SJSA1 (cell line): ENCODE measurements around the gene SPAG6. TPM values are rescaled to one million over a fixed set of nuclear protein-coding genes. Genes with fewer than 3 reads are reported as not detected.

Source experiments
- DNase-seq, 2 experiments: peaks; one replicate each; pipeline ENCODE4 v3.0.0-alpha.2; 2015 to 2020; ENCODE audit warnings: low spot score in 2 of 2, low read depth in 1 of 2
- H3K27ac ChIP-seq: fragments of 250-450 bp; sonication (Bioruptor Pico); 2 replicates; pipeline ENCODE4 v1.5.1; 2020; ENCODE audit warnings: mild to moderate bottlenecking, moderate library complexity
- H3K27me3 ChIP-seq: fragments of 250-450 bp; sonication (Bioruptor Pico); replicated peaks from 2 replicates; pipeline ENCODE4 v1.5.1; 2020; ENCODE audit warnings: mild to moderate bottlenecking, moderate library complexity
- H3K36me3 ChIP-seq: fragments of 250-450 bp; sonication (Bioruptor Pico); 2 replicates; pipeline ENCODE4 v1.5.1; 2020; ENCODE audit warnings: mild to moderate bottlenecking
- H3K4me1 ChIP-seq: fragments of 250-450 bp; sonication (Bioruptor Pico); replicated peaks from 2 replicates; pipeline ENCODE4 v1.6.1; 2021; ENCODE audit warnings: mild to moderate bottlenecking
- H3K4me3 ChIP-seq: fragments of 250-450 bp; sonication (Bioruptor Pico); 2 replicates; pipeline ENCODE4 v1.5.1; 2020; ENCODE audit warnings: mild to moderate bottlenecking
- H3K9me3 ChIP-seq: fragments of 250-450 bp; sonication (Bioruptor Pico); replicated peaks from 2 replicates; pipeline ENCODE4 v1.5.1; 2020; ENCODE audit warnings: mild to moderate bottlenecking
- total RNA-seq: library from RNA; depleted of rRNA; stranded (reverse); fragments of >200 nt; shearing (Covaris generic); gene quantifications from 2 replicates; pipeline ENCODE4 v1.2.3, GENCODE V29; 2014

SPAG6 gene
- total RNA-seq, 1 experiment from 2014 or later: not detected

DNA sequence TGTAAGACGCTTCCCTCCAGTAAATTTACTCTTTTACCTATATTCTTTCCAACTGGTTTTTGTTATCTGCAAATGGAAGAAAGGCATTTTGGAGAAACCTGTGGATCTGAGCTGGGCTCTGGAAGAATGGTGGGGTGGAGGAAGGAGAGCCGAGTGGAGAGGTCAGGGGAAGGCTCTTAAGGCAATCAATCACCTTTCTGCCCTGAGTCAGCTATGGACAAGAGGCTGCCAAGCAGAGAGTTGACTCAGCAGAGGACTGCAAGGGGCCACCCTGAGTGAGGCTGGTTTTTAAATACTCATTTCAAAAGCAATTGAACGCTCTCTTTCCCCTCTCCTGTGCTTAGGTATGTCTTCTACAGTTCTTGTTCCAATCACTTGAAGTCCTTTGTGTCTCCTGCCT lies 81.8 kb downstream of the SPAG6 start:
- Histone ChIP-seq H3K9me3 (no peaks in the 10 kb centered on the region), H3K27me3 (no peaks in the 10 kb centered on the region), H3K4me3 (no peak overlapping the region), H3K27ac (no peak overlapping the region), H3K36me3 (no peaks in the 10 kb centered on the region), H3K4me1 (peaks cover 38% of the 10 kb centered on the region)
- DNase-seq: peak in 1 of 2 experiments; percentile 27

DNA sequence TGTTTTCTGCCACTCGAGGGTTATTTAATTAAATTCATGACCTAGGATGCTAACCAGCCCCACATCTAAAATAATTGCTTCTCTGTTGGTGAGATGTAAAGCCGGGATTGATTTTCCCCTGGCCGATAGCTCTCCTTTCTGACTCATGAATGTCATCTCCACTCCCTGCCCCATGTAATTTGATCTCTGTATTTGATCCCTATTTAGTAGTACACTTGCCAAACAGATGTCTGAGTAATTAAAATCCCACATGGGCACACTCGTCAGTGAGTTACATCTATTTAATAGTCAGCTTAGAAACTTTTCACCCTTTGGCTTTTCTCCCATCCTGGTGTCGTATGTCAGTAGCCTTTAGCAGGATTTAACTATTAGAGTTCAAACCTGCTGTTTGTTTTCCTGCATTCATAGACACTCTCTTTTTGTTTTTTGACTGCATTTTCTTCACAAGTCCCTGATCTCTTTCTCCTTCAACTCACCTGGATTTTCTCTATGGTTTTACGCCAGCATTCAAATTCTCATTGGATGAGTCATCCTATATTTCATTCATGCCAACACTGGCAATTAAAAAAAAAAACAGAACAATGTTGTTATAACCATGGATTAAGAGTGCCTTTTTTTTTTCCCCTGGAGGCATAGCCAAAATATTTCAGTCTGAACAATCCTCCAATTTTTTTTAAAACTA lies 82.7 kb downstream of the SPAG6 start:
- Histone ChIP-seq H3K4me1 (peaks cover 38% of the 10 kb centered on the region), H3K9me3 (no peaks in the 10 kb centered on the region), H3K27ac (no peak overlapping the region), H3K36me3 (no peaks in the 10 kb centered on the region), H3K4me3 (no peak overlapping the region), H3K27me3 (no peaks in the 10 kb centered on the region)
- DNase-seq: peak in 1 of 2 experiments; percentile 47

DNA sequence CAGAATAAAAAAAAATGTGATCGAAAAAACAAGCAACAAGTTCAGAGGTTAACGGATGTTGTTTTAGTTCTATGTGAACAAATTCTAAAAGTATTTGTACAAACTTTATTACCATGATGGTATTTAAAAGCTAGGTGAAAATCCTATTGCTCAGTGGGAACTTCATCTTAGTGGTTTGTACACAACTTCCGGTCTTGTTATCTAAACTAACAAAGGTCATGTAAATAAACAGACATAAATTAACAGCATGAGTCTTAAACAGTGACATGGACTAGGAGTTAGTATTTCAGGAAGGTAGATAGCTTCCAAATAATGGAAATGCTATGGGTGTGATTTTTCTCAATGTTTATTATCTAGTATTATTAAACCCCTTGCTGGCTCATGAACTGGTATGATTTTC lies 83.8 kb downstream of the SPAG6 start:
- H3K4me3 ChIP-seq: no peak overlapping the region
- peaks cover 45% of the 10 kb centered on the region for H3K4me1 ChIP-seq
- no peaks in the 10 kb centered on the region for H3K9me3 ChIP-seq
- H3K36me3 ChIP-seq: no peaks in the 10 kb centered on the region
- H3K27me3 ChIP-seq: no peaks in the 10 kb centered on the region
- peak overlapping the region; percentile 17; the same call in 1 of the 2 replicates for H3K27ac ChIP-seq
- peak in 1 of 2 experiments; percentile 72 for DNase-seq

DNA sequence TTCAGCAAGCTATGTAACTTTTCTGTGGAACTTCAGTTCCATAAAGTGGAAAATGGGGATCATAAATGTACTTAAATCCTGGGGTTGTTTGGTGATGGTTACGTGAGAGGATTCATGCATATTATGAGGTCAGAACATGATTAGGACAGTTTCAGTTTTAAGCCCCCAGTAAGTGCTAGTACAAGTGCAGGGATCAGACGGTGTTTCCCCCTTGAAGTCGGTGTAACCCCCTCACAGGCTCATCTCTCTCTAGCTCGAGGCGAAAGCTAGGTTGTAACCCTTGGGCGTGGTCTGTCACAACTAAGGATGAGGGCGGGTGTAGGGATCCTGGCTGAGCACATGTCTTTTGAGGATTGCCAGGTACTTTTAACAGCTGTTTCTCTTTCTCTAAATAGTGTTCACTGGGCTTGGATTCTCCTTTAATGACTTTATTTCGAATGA lies 84.7 kb downstream of the SPAG6 start:
- DNase-seq: no peak
- no peaks in the 10 kb centered on the region for H3K27me3 ChIP-seq
- no peaks in the 10 kb centered on the region for H3K36me3 ChIP-seq
- peaks cover 53% of the 10 kb centered on the region for H3K4me1 ChIP-seq
- H3K4me3 ChIP-seq: no peak overlapping the region
- H3K27ac ChIP-seq: no peak overlapping the region
- no peaks in the 10 kb centered on the region for H3K9me3 ChIP-seq

DNA sequence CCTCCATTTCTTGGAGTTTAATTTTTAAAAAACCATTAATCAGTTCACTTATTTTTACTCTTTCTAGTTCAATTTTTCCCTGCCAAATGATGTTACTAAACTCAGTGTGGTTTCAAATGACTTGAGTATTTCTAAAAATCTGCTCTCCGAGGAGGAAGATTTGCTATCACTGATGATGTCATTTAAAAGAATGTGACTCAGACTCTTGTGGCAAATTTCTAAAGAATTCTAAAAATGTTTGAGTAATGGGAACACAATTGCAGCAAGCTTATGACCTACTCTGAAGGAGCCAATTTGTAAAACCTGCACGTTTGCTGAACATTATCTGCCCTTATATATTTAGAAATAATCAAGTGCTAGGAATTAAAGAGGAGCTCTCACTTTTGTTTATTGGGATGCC lies 88.6 kb downstream of the SPAG6 start:
- Histone ChIP-seq H3K27ac (peak overlapping the region; percentile 78), H3K9me3 (no peaks in the 10 kb centered on the region), H3K4me1 (peaks cover 67% of the 10 kb centered on the region), H3K27me3 (no peaks in the 10 kb centered on the region), H3K4me3 (no peak overlapping the region), H3K36me3 (no peaks in the 10 kb centered on the region)
- peak in 1 of 2 experiments; percentile 81 for DNase-seq

DNA sequence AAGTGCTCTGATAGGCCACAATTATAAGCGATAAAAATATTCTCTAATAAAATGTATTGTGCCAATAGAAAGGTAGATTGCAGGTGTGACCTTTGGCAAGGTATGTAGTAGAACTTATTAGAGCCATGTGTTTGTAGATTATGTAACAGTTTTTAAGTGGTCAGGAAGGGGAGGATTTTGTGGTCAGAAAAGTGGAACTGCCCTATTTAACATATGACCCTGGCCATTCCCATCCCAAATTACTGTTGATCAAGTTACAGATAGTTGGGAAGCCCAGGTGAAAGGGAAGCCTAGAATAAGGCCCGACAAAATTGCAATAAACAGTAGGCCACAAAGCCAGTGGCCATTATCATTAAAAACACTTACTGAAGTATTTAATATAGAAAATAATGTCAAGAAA lies 89.2 kb downstream of the SPAG6 start:
- Histone ChIP-seq H3K27ac (peak overlapping the region; percentile 78), H3K4me3 (no peak overlapping the region), H3K9me3 (no peaks in the 10 kb centered on the region), H3K36me3 (no peaks in the 10 kb centered on the region), H3K27me3 (no peaks in the 10 kb centered on the region), H3K4me1 (peaks cover 61% of the 10 kb centered on the region)
- peak in 1 of 2 experiments; percentile 28 for DNase-seq

DNA sequence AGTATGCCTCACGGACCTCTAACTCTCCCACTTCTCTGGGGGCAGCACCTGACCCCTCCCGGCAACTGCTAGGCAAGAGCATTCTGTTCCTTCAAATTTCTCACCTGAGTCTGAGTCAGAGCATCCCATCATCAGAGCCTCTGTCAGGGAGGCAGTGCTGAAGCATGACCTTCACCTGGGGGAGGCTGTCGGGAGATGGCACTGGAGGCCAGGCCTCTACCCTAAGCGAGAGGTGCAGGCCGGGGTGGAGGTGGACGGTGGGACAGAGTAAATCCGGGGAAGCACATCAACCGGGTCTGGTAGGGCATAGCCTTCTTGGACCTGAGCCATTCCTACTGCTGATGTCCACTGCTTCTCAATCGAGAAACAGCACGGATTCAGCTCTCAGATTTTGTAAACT lies 90.4 kb downstream of the SPAG6 start:
- H3K4me3 ChIP-seq: no peak overlapping the region
- H3K27ac ChIP-seq: peak overlapping the region; percentile 78; the same call in 1 of the 2 replicates
- no peaks in the 10 kb centered on the region for H3K9me3 ChIP-seq
- no peaks in the 10 kb centered on the region for H3K27me3 ChIP-seq
- DNase-seq: no peak
- H3K36me3 ChIP-seq: no peaks in the 10 kb centered on the region
- peaks cover 49% of the 10 kb centered on the region for H3K4me1 ChIP-seq

DNA sequence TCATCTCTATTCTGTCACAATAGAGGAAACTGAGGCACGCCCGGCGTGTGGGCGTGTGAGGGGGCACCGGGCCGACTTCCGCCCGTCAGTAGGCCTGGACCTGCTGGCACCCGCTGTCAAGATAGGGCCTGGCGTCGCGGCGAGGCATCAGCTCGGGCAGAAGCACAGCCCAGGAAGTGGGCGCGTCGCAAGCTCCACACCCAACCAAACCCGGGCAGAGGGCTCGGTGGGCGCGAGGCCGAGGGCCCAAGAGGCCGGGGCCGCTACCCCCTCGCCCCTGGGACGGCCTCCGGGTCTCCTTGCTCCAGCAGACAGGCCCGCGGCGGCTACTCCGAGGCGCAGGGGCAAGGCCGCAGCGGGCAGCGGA lies 91.2 kb downstream of the SPAG6 start:
- H3K27ac ChIP-seq: peak overlapping the region; percentile 94
- peaks cover 48% of the 10 kb centered on the region for H3K4me1 ChIP-seq
- no peak for DNase-seq
- H3K36me3 ChIP-seq: no peaks in the 10 kb centered on the region
- H3K27me3 ChIP-seq: no peaks in the 10 kb centered on the region
- H3K9me3 ChIP-seq: no peaks in the 10 kb centered on the region
- H3K4me3 ChIP-seq: peak overlapping the region; percentile 69

DNA sequence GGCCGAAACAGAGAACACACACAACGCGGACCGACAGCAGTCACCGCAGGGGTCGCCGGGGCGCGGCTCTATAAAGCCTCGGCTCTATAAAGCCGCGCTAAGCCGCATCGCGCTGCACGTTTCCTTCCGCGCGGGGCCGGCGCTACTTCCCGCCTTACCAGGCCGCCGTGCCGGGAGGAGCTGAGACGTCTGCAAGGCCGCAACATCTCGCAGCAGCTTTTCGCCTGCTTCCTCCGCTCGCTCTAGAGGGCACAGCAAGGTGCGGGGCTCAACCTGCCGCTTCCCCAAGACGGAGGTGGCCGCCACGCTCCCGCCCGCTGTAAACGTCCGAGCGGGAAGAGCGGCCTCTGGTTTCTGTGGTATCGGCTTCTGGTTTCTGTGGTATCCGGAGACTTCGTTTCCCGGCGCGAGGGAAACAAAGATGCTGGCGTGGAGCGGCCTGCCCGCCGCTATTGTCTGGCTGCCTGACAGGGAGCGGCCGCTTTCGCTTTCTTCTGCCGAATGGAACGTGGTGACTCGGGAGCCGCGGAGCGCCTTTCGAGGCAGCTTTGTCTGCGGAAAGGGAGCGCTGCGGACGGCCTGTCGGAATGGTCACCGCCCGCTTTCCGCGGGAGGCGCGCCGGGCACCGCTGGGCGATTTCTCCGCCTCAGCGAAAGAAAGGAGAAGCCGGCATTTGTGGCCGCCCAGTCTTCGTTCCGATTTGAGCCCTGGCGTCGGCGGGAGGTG lies 91.8 kb downstream of the SPAG6 start:
- Histone ChIP-seq H3K27me3 (no peaks in the 10 kb centered on the region), H3K36me3 (no peaks in the 10 kb centered on the region), H3K4me1 (peaks cover 48% of the 10 kb centered on the region), H3K27ac (peak overlapping the region; percentile 94), H3K4me3 (peak overlapping the region; percentile 69), H3K9me3 (no peaks in the 10 kb centered on the region)
- DNase-seq: peak; percentile 90 to 93

DNA sequence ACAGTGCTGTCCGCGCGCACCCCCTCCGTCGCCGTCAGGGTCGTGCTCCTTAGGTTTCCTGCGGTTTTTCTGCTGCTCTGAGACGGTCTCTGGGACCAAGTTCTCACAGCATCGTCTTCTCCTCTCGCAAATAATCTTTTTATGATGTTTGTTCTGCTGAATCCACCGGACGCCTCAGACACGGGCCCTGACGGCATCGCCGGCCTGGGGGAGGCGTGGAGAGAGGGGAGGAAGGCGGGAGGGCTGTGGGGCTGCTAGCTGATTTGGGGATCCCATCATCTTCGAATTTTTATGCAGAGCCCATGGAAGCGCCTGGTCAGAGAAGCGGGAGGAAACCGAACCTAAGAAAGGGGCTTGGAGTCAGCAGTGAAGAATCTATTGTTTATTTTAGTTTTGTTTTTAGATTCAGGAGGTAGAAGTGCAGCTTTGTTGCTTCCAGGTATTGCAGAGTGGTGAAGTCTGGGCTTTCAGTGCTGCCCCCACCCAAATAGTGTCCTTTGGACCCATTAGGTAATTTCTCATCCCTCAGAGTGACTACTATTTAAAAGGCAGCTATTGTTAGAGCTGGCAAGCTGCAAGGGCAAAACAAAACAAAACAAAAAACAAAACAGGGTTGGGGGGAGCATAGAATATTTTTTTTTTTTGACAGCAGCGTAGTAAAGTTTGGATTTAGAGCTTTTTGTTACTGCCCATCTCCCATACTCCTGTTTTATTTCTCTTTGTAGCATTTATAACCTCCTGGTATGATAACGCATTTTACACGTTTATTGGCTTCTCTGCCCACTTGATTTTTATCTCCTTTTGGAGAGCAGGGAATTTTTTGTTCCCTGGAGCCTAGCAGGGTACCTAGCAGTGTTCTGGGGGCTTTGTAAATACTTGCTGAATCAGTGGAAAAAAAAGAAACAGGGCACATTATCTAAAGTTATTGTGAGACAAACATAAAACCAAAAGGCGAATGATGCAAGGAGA lies 92.6 kb downstream of the SPAG6 start:
- H3K4me3 ChIP-seq: peak overlapping the region; percentile 69
- H3K36me3 ChIP-seq: no peaks in the 10 kb centered on the region
- no peaks in the 10 kb centered on the region for H3K9me3 ChIP-seq
- peak overlapping the region; percentile 94 for H3K27ac ChIP-seq
- H3K4me1 ChIP-seq: peaks cover 48% of the 10 kb centered on the region
- DNase-seq: no peak
- H3K27me3 ChIP-seq: no peaks in the 10 kb centered on the region

DNA sequence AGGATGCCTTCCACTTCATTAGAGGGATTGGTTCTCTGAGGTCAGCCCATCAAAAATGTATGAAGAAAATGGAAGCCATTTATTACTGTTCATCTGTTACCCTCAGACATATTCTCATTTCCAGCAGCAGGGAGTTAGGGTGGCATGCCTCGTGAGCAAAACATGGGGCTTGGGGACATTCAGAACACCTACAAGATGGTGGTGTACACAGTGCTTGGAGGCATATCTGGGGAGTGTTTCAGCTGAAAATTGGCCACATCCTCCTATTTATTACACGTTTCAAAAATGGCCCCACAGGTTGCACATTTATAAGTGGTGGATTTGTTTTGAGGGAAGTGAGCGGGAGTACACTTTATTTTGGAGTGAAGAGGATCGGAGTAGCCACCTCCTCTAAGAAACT lies 93.4 kb downstream of the SPAG6 start:
- Histone ChIP-seq H3K36me3 (no peaks in the 10 kb centered on the region), H3K27me3 (no peaks in the 10 kb centered on the region; the same call in 1 of the 2 replicates), H3K27ac (no peak overlapping the region), H3K9me3 (no peaks in the 10 kb centered on the region), H3K4me1 (peaks cover 44% of the 10 kb centered on the region), H3K4me3 (no peak overlapping the region)
- DNase-seq: no peak

DNA sequence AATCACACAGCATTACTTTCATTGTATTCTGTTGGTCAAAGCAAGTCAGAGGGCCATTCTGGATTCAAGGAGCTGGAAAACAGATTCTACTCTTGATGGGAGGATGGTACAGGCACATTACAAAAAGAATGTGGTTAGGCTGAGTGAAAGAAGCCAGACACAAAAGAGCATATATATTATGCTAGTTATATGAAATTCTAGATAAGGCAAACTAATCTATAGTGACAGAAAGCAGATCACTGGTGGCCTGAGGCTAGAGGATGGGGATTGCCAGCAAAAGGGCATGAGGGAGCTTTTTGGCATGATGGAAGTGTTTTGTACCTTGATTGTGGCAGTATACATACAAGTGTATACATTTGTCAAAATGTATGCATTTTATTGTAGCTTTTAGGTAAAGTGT lies 96.8 kb downstream of the SPAG6 start:
- H3K36me3 ChIP-seq: no peaks in the 10 kb centered on the region
- no peaks in the 10 kb centered on the region for H3K9me3 ChIP-seq
- no peak overlapping the region for H3K27ac ChIP-seq
- H3K27me3 ChIP-seq: peaks cover 13% of the 10 kb centered on the region; the same call in 1 of the 2 replicates
- H3K4me1 ChIP-seq: peaks cover 15% of the 10 kb centered on the region
- DNase-seq: no peak
- no peak overlapping the region for H3K4me3 ChIP-seq

DNA sequence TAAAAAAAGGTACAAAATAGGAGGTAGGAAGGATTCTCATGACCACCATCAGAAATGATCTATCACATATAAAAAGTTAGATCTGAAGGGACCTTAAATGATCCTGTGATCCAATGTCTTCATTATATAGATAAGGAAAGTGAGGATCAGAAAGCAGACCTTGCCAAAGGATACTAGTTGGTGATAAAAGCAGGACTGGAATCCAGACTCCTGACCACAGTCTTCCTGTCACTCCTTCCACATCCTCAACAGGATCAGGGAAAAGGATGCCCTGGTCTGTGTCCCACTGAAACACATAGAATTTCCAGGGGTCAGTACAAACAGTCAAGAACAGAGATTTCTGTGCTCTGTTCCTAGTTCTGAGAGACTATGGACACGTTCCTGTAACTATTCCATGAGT lies 97.2 kb downstream of the SPAG6 start:
- Histone ChIP-seq H3K27me3 (peaks cover 13% of the 10 kb centered on the region; the same call in 1 of the 2 replicates), H3K27ac (no peak overlapping the region), H3K4me3 (no peak overlapping the region), H3K9me3 (no peaks in the 10 kb centered on the region), H3K4me1 (peaks cover 12% of the 10 kb centered on the region), H3K36me3 (no peaks in the 10 kb centered on the region)
- DNase-seq: no peak
